SK-N-SH (cell line): ENCODE measurements around the gene DENND1A.

Experiments used
- CTCF ChIP-seq: fragments of 200-600 bp; sonication (generic); IDR thresholded peaks from 2 replicates; pipeline ENCODE4 v1.6.1; 2017; ENCODE audit warnings: antibody characterized with exemption, mild to moderate bottlenecking, moderate library complexity
- EP300 ChIP-seq, 2 experiments: IDR thresholded peaks; 2 replicates each; pipeline versions ENCODE4 v1.4.0 to v1.6.1; 2012; ENCODE audit warnings: borderline replicate concordance in 1 of 2, low read depth in 1 of 2, low read length in 1 of 2
- JUND ChIP-seq: IDR thresholded peaks from 2 replicates; pipeline ENCODE4 v1.4.0; 2012
- MAX ChIP-seq: IDR thresholded peaks from 2 replicates; pipeline ENCODE4 v1.4.0; 2012; ENCODE audit warnings: low read depth
- MXI1 ChIP-seq: IDR thresholded peaks from 2 replicates; pipeline ENCODE4 v1.6.1; 2012; ENCODE audit warnings: mild to moderate bottlenecking, low read depth, low read length, improper control_type of control experiment
- TEAD4 ChIP-seq: IDR thresholded peaks from 2 replicates; pipeline ENCODE4 v1.4.0; 2012; ENCODE audit warnings: mild to moderate bottlenecking, borderline replicate concordance; ENCODE audit not compliant: insufficient read depth
- USF2 ChIP-seq: fragments of 150-350 bp; IDR thresholded peaks from 2 replicates; pipeline ENCODE4 v1.6.1; 2017; ENCODE audit warnings: antibody characterized with exemption, low read length, low read depth, borderline replicate concordance

DNA sequence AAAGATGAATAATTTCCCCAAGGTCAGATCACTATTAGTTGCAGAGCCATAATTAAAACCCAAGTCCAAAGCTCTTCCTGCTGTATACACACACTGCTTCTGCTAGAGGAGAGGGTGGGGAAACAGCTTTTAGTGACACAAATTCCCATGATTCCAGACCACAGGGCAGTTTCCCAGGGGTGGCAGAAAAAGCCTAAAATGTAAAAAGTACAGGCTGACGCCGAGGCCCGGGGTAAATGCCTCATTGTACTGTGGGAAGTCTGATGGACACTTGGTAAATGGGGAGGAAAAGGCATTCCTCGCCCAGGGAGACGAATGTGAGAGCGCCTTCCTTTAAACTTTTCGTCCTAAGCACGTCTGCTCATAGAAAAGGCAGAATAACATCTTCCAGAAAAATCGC is 65.7 kb downstream of the DENND1A start:
- TF ChIP-seq CTCF (no peak), TEAD4 (no peak), MAX (no peak), MXI1 (no peak), JUND (no peak), EP300 (IDR thresholded peaks at IDR 0.05; ENCODE audit: borderline replicate concordance in 1 of 2, low read depth in 1 of 2, low read length in 1 of 2) (no peak), USF2 (no peak)
